ENCODE measurements around the gene DMBT1. TPM values are rescaled to one million over a fixed set of nuclear protein-coding genes. Genes with fewer than 3 reads are reported as not detected.

Gene DMBT1
- total RNA-seq, 1 experiment from 2014 or later, result not detected

DNA sequence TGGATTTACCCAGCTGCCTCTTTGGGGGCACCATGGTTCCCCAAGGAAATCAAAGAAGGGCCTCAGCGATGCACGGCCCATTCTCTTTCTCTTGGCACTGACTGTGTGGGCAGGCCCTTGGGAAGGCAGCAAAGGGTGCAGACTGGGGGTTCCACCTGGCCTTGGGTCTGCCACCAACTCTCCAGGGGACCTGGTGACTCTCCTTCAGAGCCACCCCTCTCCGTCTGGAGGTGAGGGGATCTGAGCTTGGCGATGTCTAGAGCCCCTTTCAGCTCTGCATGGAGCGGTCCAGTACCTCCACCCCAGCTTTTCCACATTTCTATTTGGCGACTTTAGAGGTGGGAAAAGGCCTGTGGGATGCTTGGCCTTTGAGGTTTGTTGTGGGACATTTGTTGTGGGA, 70.0 kb downstream of the DMBT1 start:
- Histone ChIP-seq H3K4me3 (no peak overlapping the region), H3K4me1 (replicated peaks) (no peaks in the 10 kb centered on the region), H3K27me3 (replicated peaks) (no peaks in the 10 kb centered on the region; the same call in 1 of the 2 replicates), H3K27ac (no peak overlapping the region), H3K9me3 (replicated peaks) (no peaks in the 10 kb centered on the region), H3K36me3 (no peaks in the 10 kb centered on the region)
- DNase-seq (ENCODE audit: low read depth in 1 of 2, low spot score in 2 of 2), result no peak

DNA sequence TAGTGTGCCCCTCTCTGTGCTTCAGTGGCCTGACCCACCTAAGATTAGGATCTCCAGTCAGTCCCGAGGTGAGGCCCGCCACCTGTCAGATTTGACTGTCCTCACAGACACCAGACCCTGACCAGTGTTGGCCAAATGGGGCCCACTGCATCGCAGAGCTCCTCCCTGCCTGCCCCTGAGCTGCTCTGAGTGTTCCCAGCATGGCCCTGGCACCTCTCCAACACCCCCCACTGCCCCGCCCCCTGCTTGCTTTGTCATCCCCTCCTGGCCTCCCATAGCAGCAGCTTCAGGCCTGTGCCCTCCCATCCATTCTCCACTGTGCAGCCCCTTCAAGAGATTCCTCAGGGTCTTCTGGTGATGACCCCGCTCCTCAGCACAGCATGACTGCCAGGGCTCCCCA, 71.5 kb downstream of the DMBT1 start:
- H3K27ac ChIP-seq, result no peak overlapping the region
- H3K4me3 ChIP-seq, result no peak overlapping the region

DNA sequence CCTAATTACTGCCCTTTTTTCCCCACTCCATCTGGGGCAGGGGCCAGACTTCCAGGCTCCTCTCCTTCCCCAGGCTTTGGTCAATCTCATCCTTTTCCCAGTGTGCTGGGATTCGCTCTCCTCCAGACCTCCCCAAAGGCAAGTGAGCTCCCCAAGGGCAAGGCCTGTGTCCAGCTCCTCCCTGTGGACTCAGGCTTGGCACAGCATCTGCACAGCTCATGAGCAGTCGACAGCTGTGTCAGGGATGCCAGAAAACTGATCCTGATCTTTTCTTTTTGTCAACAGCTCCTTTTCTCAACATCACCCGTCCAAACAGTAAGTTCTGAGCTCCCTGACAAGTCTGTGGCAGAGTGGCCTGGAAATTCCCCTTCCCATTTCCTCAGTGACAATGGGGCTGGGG, 72.0 kb downstream of the DMBT1 start:
- Histone ChIP-seq H3K4me3 (no peak overlapping the region), H3K9me3 (replicated peaks) (no peaks in the 10 kb centered on the region), H3K4me1 (replicated peaks) (no peaks in the 10 kb centered on the region), H3K36me3 (no peaks in the 10 kb centered on the region), H3K27me3 (replicated peaks) (no peaks in the 10 kb centered on the region; the same call in 1 of the 2 replicates), H3K27ac (no peak overlapping the region)
- DNase-seq (ENCODE audit: low read depth in 1 of 2, low spot score in 2 of 2), result no peak

More for the DNA sequence above, 71.5 kb downstream of the DMBT1 start:
- Histone ChIP-seq H3K9me3 (replicated peaks) (no peaks in the 10 kb centered on the region), H3K36me3 (no peaks in the 10 kb centered on the region), H3K4me1 (replicated peaks) (no peaks in the 10 kb centered on the region), H3K27me3 (replicated peaks) (no peaks in the 10 kb centered on the region; the same call in 1 of the 2 replicates)
- no peak for DNase-seq (ENCODE audit: low read depth in 1 of 2, low spot score in 2 of 2)

DNA sequence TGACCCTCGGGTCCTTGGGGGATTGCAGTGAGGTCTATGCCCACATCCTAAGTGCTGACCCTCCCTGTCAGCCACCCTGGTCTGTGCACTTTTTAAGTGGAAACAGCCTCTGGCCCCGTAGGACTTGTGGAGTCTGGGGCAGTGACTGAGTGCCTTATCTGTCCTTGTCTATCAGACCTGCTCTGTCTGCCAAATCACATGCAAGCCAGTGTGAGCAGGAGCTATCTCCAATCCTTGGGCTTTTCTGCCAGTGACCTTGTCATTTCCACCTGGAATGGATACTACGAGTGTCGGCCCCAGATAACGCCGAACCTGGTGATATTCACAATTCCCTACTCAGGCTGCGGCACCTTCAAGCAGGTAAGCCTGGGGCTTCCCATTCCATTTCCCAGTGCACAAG, 76.4 kb downstream of the DMBT1 start:
- no peak for DNase-seq (ENCODE audit: low read depth in 1 of 2, low spot score in 2 of 2)
- H3K9me3 ChIP-seq (replicated peaks), result no peaks in the 10 kb centered on the region
- no peaks in the 10 kb centered on the region; the same call in 1 of the 2 replicates for H3K27me3 ChIP-seq (replicated peaks)
- H3K36me3 ChIP-seq, result no peaks in the 10 kb centered on the region
- no peak overlapping the region for H3K27ac ChIP-seq
- H3K4me3 ChIP-seq, result no peak overlapping the region
- H3K4me1 ChIP-seq (replicated peaks), result no peaks in the 10 kb centered on the region

DNA sequence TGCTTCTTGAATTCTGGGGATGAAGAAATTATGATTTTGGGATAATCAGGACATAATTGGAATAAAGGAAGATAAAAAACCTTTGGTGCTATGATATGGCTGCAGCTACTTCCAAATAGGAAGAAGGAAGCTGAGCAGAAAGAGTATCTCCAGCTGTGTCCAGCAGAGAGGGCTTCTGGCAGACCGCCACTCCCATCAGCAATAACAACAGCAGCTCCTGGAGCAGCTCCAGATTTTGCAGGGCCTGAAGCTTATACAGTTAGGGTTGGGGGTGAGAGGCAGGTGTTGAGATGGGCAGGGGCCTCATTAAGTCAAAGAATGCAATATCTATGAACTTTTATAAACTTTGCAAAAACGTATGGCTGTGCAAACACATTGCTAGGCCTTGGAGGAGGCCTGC, 76.8 kb downstream of the DMBT1 start:
- H3K9me3 ChIP-seq (replicated peaks), result no peaks in the 10 kb centered on the region
- H3K4me3 ChIP-seq, result no peak overlapping the region
- no peak overlapping the region for H3K27ac ChIP-seq
- H3K27me3 ChIP-seq (replicated peaks), result no peaks in the 10 kb centered on the region; the same call in 1 of the 2 replicates
- no peaks in the 10 kb centered on the region for H3K4me1 ChIP-seq (replicated peaks)
- H3K36me3 ChIP-seq, result no peaks in the 10 kb centered on the region
- no peak for DNase-seq (ENCODE audit: low read depth in 1 of 2, low spot score in 2 of 2)

DNA sequence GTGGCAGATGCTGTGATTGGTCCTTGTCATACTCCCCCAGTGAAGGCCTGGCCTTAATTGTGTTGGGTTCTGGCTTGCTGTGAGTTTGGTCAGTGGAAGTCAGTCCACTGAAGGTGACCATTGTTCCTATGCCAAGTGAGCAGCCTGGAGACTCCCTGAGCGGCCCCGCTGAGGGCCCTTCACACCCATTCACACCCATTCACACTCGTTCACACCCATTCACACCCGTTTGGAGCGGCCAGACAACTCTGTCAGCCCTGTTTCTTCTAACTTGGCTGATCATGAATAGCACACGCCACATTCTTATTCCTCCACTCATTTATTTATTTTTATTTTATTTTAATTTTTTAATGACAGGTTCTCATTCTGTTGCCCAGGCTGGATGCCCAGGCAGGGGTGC, 77.6 kb downstream of the DMBT1 start:
- H3K27me3 ChIP-seq (replicated peaks), result no peaks in the 10 kb centered on the region; the same call in 1 of the 2 replicates
- no peaks in the 10 kb centered on the region for H3K36me3 ChIP-seq
- H3K4me3 ChIP-seq, result no peak overlapping the region
- no peaks in the 10 kb centered on the region for H3K4me1 ChIP-seq (replicated peaks)
- no peaks in the 10 kb centered on the region for H3K9me3 ChIP-seq (replicated peaks)
- no peak overlapping the region for H3K27ac ChIP-seq
- no peak for DNase-seq (ENCODE audit: low read depth in 1 of 2, low spot score in 2 of 2)

DNA sequence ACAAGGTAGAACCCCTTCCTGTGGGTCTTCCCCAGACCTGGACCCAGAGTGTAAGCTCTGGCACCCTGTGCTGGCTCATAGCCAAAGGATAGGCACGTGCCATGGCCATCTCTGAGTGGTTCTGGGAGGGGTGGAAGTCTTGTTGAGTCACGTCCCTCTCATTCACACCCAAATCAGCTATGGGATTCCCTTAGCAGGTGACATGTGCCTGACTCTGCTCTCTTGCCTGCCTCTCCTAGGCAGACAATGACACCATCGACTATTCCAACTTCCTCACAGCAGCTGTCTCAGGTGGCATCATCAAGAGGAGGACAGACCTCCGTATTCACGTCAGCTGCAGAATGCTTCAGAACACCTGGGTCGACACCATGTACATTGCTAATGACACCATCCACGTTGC, 79.2 kb downstream of the DMBT1 start:
- Histone ChIP-seq H3K27me3 (replicated peaks) (no peaks in the 10 kb centered on the region; the same call in 1 of the 2 replicates), H3K9me3 (replicated peaks) (no peaks in the 10 kb centered on the region), H3K36me3 (no peaks in the 10 kb centered on the region), H3K27ac (no peak overlapping the region), H3K4me3 (no peak overlapping the region), H3K4me1 (replicated peaks) (no peaks in the 10 kb centered on the region)
- no peak for DNase-seq (ENCODE audit: low read depth in 1 of 2, low spot score in 2 of 2)

DNA sequence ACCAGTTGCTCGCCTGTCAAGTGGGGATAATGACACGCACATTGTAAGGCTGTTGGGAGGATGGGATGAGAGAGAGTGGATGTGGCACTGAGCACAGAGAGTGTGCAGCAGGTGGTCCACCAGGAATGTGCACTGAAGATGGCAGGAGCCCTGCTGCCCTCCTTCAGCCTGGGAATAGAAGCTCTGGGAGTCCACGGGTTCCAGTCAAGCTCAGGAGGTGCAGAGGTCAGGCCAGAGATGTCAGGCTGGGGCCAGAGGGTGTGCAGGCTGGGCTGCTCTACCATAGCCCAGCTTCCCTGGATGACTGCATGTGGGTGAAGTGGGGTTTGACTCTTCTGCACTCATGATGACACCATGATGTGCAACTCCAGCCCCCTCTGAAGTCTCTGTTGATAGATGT, 80.4 kb downstream of the DMBT1 start:
- H3K9me3 ChIP-seq (replicated peaks), result no peaks in the 10 kb centered on the region
- H3K27me3 ChIP-seq (replicated peaks), result no peaks in the 10 kb centered on the region
- H3K36me3 ChIP-seq, result no peaks in the 10 kb centered on the region
- H3K4me3 ChIP-seq, result no peak overlapping the region
- H3K27ac ChIP-seq, result no peak overlapping the region
- no peaks in the 10 kb centered on the region for H3K4me1 ChIP-seq (replicated peaks)
- DNase-seq (ENCODE audit: low read depth in 1 of 2, low spot score in 2 of 2), result no peak

DNA sequence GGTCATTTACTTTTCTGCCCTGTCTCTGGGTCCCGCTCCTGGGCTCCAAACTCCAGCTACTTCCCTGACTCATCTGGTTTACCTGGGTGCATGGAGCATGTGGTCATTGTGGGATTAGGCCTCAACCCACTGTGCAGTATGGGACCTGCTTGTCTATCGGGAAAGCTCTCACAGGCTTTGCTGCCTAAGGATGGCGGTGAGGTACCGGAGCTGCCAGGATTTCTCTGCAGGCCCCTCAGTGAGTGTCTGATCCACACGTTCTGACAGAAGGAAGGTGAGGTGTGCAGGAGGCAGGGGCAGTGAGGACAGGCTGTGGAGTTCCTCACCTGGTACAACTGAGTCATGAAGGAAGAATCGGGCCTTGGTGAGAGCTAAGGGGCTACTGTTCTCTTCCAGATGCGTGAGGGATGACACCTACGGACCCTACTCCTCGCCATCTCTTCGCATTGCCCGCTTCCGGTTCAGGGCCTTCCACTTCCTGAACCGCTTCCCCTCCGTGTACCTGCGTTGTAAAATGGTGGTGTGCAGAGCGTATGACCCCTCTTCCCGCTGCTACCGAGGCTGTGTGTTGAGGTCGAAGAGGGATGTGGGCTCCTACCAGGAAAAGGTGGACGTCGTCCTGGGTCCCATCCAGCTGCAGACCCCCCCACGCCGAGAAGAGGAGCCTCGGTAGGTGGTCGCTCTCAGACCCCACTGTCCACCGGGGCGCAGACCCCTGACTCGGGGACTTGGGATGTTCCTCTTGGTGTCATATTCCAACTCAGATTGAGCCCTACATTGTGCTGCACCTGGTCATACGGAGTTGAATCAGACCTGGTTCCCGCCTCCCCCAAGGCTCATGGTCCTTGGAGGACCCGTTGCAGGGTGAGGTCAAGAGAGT, 82.4 kb downstream of the DMBT1 start:
- H3K27ac ChIP-seq, result no peak overlapping the region
- no peak for DNase-seq (ENCODE audit: low read depth in 1 of 2, low spot score in 2 of 2)
- H3K36me3 ChIP-seq, result no peaks in the 10 kb centered on the region
- no peaks in the 10 kb centered on the region for H3K27me3 ChIP-seq (replicated peaks)
- no peaks in the 10 kb centered on the region for H3K4me1 ChIP-seq (replicated peaks)
- no peak overlapping the region for H3K4me3 ChIP-seq
- no peaks in the 10 kb centered on the region for H3K9me3 ChIP-seq (replicated peaks)

DNA sequence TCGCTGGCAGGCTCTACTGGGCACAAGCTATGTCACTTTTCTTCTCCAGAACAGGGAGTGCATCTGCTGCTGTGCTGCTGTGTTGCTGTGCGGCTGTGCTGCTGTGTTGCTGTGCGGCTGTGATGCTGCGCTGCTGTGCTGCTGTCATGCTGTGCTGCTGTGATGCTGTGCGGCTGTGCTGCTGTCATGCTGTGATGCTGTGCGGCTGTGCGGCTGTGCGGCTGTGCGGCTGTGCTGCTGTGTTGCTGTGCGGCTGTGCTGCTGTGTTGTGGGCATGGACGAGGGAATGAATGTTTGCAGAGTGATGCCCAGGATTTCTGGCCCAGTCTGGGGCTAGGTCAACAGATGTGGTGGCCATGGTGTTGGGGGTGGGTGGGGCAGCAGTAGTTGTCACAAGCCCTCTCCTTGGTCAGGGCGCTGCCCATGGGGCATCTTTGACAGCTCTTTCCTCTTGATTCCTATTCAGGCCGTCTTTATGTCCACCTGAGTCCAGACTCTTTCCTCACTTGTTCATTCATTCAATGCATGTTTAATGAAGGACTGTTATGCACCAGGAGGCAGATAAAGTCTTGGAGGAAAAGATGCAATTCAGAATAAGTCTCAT, 83.5 kb downstream of the DMBT1 start:
- H3K4me3 ChIP-seq, result no peak overlapping the region
- H3K4me1 ChIP-seq (replicated peaks), result no peaks in the 10 kb centered on the region
- no peaks in the 10 kb centered on the region for H3K36me3 ChIP-seq
- no peak overlapping the region for H3K27ac ChIP-seq
- no peaks in the 10 kb centered on the region for H3K9me3 ChIP-seq (replicated peaks)
- DNase-seq (ENCODE audit: low read depth in 1 of 2, low spot score in 2 of 2), result no peak
- H3K27me3 ChIP-seq (replicated peaks), result no peaks in the 10 kb centered on the region

DNA sequence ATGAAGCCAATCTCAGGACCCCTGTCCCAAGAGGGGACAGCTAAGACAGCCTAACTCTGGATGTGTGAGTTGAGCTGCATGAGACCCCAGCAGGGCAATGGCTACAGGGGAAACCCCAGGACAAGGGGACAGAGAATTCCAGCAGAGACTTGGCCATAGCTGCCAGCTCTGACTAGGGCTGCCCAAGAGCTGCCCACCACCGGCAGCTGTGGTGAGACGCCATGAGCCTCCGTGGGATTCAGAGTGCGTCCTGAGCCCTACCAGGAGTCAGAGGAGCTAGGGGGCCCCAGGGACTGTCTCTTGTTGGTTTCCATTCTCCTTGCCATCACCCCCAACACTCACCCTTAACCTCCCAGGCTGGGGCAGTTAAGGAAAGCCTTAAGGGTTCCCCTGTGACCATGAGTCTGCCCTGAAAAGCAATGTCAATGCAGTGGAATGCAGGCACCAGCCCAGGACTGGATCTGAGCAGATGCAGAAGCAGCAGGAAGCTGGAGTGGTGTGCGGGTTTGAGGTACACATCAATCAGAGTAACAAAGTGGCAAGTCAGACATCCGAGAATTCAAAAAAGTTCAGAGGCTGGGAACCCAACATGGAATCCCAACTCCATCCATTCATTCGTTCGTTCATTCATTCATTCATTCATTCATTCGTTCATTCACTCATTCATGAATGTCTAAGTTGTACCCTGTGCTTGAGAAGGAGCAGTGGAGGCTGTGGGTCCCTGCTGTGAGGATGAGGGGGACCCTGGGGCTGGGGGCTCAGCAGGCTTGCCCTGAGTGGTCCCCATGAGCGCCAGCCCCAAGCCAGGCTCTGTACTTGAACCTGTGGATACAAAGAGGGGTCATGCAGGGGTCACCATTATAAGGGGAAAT, 86.2 kb downstream of the DMBT1 start:
- no peaks in the 10 kb centered on the region for H3K9me3 ChIP-seq (replicated peaks)
- H3K4me1 ChIP-seq (replicated peaks), result no peaks in the 10 kb centered on the region
- no peak overlapping the region for H3K27ac ChIP-seq
- DNase-seq (ENCODE audit: low read depth in 1 of 2, low spot score in 2 of 2), result no peak
- no peak overlapping the region for H3K4me3 ChIP-seq
- no peaks in the 10 kb centered on the region for H3K27me3 ChIP-seq (replicated peaks)
- H3K36me3 ChIP-seq, result no peaks in the 10 kb centered on the region

DNA sequence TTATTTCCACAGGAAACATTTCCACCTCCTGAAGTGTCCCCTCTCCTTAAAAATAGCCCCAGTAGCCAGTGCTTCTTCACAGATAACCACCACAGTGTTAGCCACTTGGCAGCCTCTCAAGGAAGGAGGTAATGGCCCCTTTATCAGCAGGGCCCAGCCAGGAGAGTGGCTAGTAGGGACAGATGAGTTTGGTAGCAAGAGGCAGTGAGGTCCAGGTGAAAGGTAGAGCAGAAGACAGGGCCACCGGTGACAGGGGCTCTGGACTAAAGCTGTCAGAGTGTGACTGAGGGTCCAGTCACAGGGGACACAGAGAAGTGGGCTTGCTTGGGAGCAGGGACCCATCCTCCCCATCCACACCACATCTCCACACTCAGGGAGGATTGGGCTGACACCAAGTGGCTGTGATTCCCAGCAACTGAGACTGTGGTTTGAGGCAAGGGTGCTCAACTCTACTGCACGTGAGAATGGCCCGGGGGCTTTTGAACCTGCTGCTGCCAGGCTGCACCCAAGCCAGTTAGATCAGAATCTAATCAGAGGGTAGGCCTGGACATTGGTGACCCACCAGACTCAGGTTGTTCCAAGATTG, 86.9 kb downstream of the DMBT1 start:
- Histone ChIP-seq H3K9me3 (replicated peaks) (no peaks in the 10 kb centered on the region), H3K4me1 (replicated peaks) (no peaks in the 10 kb centered on the region), H3K36me3 (no peaks in the 10 kb centered on the region), H3K27ac (no peak overlapping the region), H3K4me3 (no peak overlapping the region), H3K27me3 (replicated peaks) (no peaks in the 10 kb centered on the region)
- DNase-seq (ENCODE audit: low read depth in 1 of 2, low spot score in 2 of 2), result no peak

DNA sequence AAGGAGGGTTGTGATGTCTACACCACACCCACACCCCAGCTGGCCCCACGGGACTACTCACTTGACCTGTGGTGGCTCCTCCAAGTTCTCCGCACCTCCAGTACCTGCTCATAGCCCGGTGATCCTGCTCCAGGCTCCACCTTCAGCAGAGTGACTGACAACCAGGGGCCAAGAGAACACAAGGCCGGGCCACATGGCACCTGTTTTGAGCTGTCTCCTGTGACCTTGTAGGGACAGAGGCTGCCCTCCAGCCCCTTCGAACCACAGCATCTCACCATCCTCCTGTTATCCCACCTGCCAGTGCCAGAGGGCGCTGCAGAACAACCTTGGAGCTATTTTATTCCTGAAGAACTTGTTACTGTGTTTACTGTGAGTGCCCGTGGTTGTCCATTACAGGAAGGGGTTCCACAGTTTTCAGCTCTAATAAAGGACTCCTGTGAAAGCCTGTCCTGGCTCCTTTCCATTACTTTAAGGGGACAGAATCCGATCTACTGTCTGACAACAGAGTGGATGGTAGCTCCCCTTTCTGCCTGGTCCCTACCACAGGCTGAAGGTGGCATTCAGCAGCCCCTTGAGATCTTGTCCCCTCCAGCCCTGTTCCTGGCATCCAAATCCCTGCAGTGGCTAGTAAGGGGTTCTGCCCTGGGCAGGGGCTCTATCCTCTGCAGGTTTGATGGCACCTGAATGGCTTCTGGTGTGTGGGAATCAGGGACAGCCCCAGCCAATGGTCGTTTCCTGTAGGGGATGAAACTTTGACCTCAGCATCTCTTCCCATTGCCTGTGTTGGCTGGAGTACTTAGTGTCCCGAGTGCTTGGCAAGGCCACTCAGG, 88.3 kb downstream of the DMBT1 start:
- no peak overlapping the region for H3K4me3 ChIP-seq
- DNase-seq (ENCODE audit: low read depth in 1 of 2, low spot score in 2 of 2), result peak in 1 of 2 experiments; percentile 19
- no peaks in the 10 kb centered on the region for H3K4me1 ChIP-seq (replicated peaks)
- no peaks in the 10 kb centered on the region for H3K9me3 ChIP-seq (replicated peaks)
- H3K27me3 ChIP-seq (replicated peaks), result no peaks in the 10 kb centered on the region
- no peaks in the 10 kb centered on the region for H3K36me3 ChIP-seq
- H3K27ac ChIP-seq, result no peak overlapping the region

All from SJSA1 (cell line).